Breast epithelium (tissue), 4 donors: Measurements from ENCODE around the gene DNASE2B. TPM values are rescaled to one million over a fixed set of nuclear protein-coding genes. Genes with fewer than 3 reads are reported as not detected.

Experiments used
- DNase-seq, 2 donors: peaks; one replicate each; pipeline ENCODE4 v3.0.0-alpha.2; 2019; ENCODE audit warnings: low spot score in 2 of 2
- H3K27ac ChIP-seq, 2 donors: fragments of 200-600 bp; sonication (generic) in 1 of 2; one replicate each; pipeline ENCODE4 v1.5.1; 2016 to 2019; ENCODE audit warnings: mild to moderate bottlenecking in 1 of 2
- H3K27me3 ChIP-seq, 2 donors: fragments of 200-600 bp; sonication (generic) in 1 of 2; one replicate each; pipeline versions ENCODE4 v1.5.1 to v1.6.0; 2017 to 2019; ENCODE audit warnings: control low read depth in 1 of 2, mild to moderate bottlenecking in 1 of 2
- H3K36me3 ChIP-seq: fragments of 200-600 bp; one replicate; pipeline ENCODE4 v1.5.1; 2019
- H3K4me1 ChIP-seq, 2 donors: fragments of 200-600 bp; sonication (generic); one replicate each; pipeline ENCODE4 v1.5.1; 2016 to 2019; ENCODE audit warnings: control low read depth in 1 of 2
- H3K4me3 ChIP-seq, 3 donors: fragments of 200-600 bp; sonication (generic); 1 replicate in 2 of 3; 2 replicates in 1 of 3; pipeline ENCODE4 v1.5.1; 2016 to 2019; ENCODE audit warnings: mild to moderate bottlenecking in 3 of 3, moderate library complexity in 2 of 3
- H3K9me3 ChIP-seq, 2 donors: fragments of 200-600 bp; sonication (generic) in 1 of 2; one replicate each; pipeline ENCODE4 v1.5.1; 2016 to 2019; ENCODE audit warnings: control low read depth in 1 of 2
- CTCF ChIP-seq, 3 donors: fragments of 450-650 bp; IDR thresholded peaks; one replicate each; pipeline ENCODE4 v1.5.1; 2016 to 2017; ENCODE audit warnings: antibody characterized with exemption in 3 of 3, mild to moderate bottlenecking in 3 of 3, moderate library complexity in 3 of 3
- POLR2A ChIP-seq: fragments of 450-650 bp; IDR thresholded peaks from one replicate; pipeline ENCODE4 v1.6.1; 2016; ENCODE audit warnings: antibody characterized with exemption, mild to moderate bottlenecking, moderate library complexity
- POLR2AphosphoS5 ChIP-seq, 3 donors: sonication (generic); formaldehyde crosslinking; IDR thresholded peaks; one replicate each; pipeline ENCODE4 v1.6.1; 2017; ENCODE audit warnings: antibody characterized with exemption in 3 of 3
- intact Hi-C: fragments of 100-400 bp; cut with DNase I; formaldehyde crosslinking; loops from one replicate; pipeline ENCODE4 v1.15.1; 2023; ENCODE audit warnings: low total_unique reads
- total RNA-seq, 3 donors: library from RNA; depleted of rRNA; stranded (reverse); fragments of >200 nt; gene quantifications; one replicate each; pipeline ENCODE4 v1.1.0, GENCODE V29; 2016

DNASE2B gene
- total RNA-seq, 3 donors from 2014 or later = 1.3 to 7.2 TPM; not detected in 1

GRCh38 chr1:84433258-84434080, 35.2 kb downstream of the DNASE2B start:
- Histone ChIP-seq H3K27ac (no peak overlapping the region), H3K4me3 (peak overlapping the region; percentile 1 to 20 (median 17)), H3K27me3 (no peaks in the 10 kb centered on the region), H3K36me3 (no peaks in the 10 kb centered on the region), H3K9me3 (no peaks in the 10 kb centered on the region), H3K4me1 (no peaks in the 10 kb centered on the region)
- TF ChIP-seq CTCF (IDR thresholded peaks at IDR 0.05) = peak; percentile 70 to 76 (median 73)
- TF ChIP-seq POLR2AphosphoS5 (IDR thresholded peaks at IDR 0.05) = no peak
- intact Hi-C loops = no loop called here
- DNase-seq = no peak

DNA sequence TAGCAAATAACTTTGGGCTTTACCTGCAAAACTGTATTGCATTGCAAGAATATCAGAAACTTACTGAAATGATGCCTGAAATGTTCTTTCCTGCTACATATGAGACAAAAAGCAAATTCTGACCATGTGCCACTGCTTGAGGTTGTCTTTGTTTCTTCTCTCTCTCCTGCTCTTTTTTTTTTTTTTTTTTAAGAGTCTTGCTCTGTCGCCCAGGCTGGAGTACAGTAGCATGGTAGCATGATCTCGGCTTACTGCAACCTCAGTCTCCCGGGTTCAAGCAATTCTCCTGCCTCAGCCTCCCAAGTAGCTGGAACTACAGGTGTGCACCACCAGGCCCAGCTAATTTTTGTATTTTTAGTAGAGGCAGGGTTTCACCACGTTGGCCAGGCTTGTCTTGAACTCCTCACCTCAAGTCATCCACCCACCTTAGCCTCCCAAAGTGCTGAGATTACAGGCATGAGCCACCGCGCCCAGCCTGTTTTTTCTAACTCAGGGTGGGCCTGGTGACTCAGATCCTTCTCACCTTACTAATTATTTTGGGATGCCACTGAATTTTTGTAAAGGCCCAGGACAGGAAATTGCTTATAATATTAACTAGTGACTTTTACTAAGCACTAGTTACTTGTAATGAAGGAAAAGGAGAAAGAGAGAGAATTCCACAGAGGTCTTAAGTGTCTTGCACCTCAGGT, 35.9 kb downstream of the DNASE2B start:
- Histone ChIP-seq H3K4me1 (no peaks in the 10 kb centered on the region), H3K4me3 (no peak overlapping the region), H3K27me3 (no peaks in the 10 kb centered on the region), H3K36me3 (no peaks in the 10 kb centered on the region), H3K27ac (no peak overlapping the region), H3K9me3 (no peaks in the 10 kb centered on the region)
- DNase-seq = no peak
- TF ChIP-seq POLR2A = no peak
- TF ChIP-seq POLR2AphosphoS5 (IDR thresholded peaks at IDR 0.05) = no peak
- TF ChIP-seq CTCF (IDR thresholded peaks at IDR 0.05) = no peak
- intact Hi-C loops = no loop called here

- Histone ChIP-seq H3K27me3 (no peaks in the 10 kb centered on the region), H3K4me1 (no peaks in the 10 kb centered on the region), H3K27ac (no peak overlapping the region), H3K4me3 (no peak overlapping the region), H3K36me3 (no peaks in the 10 kb centered on the region), H3K9me3 (no peaks in the 10 kb centered on the region)
- intact Hi-C loops = no loop called here
- DNase-seq = no peak
- TF ChIP-seq POLR2A (no peak), CTCF (IDR thresholded peaks at IDR 0.05) (no peak), POLR2AphosphoS5 (IDR thresholded peaks at IDR 0.05) (no peak)
These were observed 36.7 kb downstream of the DNASE2B start for GRCh38 chr1:84434801-84435549.

DNA sequence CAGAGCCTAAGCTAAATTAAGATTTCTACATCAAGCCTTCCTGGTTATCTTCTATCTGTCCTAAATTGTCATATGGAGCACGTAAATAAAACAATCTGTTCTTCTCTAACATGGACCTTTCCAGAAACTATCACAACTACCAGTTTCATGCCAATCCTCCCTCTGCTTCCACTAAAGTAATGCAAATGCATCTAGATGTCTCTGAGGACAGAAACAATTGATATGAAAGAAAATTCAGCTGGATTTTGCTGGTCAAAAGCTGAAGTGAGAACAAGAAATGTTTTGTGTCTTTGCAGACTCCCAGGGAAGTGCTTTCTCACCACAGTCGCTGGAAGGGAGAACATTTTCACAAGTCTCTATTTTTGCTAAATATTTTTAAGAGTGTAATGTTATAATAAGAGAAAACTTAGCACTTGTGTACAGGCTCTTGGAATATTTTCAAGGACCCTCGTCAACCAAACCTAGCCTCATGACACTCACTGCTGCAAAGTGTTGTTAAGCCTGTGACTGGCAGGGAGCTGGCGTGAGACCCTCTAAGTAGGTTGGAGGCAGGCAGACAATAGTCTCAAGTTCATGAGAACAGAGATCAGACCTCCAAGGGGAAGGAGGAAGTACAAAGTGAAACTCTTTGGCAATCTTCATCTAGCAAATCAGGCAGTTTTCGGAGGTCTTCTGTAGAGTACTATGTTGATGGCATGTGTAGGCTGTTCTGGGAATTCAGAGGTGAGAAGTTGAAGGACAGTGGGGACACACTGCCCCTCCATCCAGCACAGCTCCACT, 38.8 kb downstream of the DNASE2B start:
- no peaks in the 10 kb centered on the region for H3K36me3 ChIP-seq
- no peaks in the 10 kb centered on the region for H3K9me3 ChIP-seq
- DNase-seq = no peak
- no peak for TF ChIP-seq POLR2AphosphoS5 (IDR thresholded peaks at IDR 0.05)
- no peak for TF ChIP-seq CTCF (IDR thresholded peaks at IDR 0.05)
- TF ChIP-seq POLR2A = no peak
- H3K27me3 ChIP-seq = no peaks in the 10 kb centered on the region
- intact Hi-C loops = no loop called here
- H3K4me1 ChIP-seq = no peaks in the 10 kb centered on the region
- H3K4me3 ChIP-seq = no peak overlapping the region
- H3K27ac ChIP-seq = no peak overlapping the region
